SH-SY5Y (cell line): ENCODE data around the gene RADX.

Experiments
- GATA2 ChIP-seq: IDR thresholded peaks from 2 replicates; pipeline ENCODE4 v1.6.1; 2011; ENCODE audit warnings: mild to moderate bottlenecking, low read depth, low read length
- GATA3 ChIP-seq: IDR thresholded peaks from 2 replicates; pipeline ENCODE4 v1.6.1; 2011; ENCODE audit warnings: low read depth, mild to moderate bottlenecking, low read length, moderate library complexity

GRCh38 chrX:106608016-106608415 is 3.8 kb upstream of the RADX start:
- TF ChIP-seq GATA3 (no peak), GATA2 (no peak)
